ENCODE data around the gene SDCBP2.

Gene SDCBP2

DNA sequence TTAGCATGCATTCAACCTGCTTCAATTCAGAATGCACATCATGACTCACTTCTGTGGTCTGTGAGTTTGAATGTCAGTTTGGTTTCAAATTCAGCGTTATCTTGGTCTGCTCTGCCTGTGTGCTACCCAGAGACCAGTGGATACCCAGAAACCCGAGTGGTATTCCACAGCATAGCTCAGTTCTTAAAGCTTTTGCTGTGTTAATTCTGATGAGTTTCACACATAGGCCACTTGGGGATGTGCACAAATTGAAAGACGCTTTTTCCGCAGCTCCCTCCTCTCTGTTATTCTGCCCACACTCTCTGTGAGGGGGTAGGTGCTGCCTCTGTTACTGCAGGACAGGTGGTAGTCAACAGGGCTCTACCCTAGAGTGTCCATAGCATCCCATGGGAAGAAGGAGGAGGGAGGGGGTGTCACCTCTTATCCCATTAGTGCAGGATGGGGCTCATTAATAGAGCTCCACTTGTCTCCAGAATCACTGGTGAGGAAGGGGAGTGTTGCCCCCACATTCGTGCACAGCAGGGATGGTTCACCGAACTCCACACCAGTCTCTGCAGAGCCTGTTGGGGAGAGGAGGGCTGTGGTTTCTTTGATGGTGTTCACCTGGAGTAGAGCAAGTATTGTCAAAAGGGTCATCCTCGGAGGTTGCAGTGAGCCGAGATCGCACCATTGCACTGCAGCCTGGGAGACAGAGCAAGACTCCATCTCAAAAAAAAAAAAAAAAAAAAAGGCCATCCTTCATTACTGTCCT is 29.2 kb upstream of the SDCBP2 start:
- no peak for TF ChIP-seq ZFP3 (CRISPR knock-in tag; IDR thresholded peaks at IDR 0.05)
- TF ChIP-seq, protein P1, sequence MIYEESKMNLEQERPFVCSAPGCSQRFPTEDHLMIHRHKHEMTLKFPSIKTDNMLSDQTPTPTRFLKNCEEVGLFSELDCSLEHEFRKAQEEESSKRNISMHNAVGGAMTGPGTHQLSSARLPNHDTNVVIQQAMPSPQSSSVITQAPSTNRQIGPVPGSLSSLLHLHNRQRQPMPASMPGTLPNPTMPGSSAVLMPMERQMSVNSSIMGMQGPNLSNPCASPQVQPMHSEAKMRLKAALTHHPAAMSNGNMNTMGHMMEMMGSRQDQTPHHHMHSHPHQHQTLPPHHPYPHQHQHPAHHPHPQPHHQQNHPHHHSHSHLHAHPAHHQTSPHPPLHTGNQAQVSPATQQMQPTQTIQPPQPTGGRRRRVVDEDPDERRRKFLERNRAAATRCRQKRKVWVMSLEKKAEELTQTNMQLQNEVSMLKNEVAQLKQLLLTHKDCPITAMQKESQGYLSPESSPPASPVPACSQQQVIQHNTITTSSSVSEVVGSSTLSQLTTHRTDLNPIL (CRISPR knock-in tag; IDR thresholded peaks at IDR 0.05; ENCODE audit: low read depth), result no peak
- TF ChIP-seq GLIS3 (CRISPR knock-in tag; IDR thresholded peaks at IDR 0.05), result no peak
- peak; percentile 65; the same call in 2 of the 3 replicates for ATAC-seq

DNA sequence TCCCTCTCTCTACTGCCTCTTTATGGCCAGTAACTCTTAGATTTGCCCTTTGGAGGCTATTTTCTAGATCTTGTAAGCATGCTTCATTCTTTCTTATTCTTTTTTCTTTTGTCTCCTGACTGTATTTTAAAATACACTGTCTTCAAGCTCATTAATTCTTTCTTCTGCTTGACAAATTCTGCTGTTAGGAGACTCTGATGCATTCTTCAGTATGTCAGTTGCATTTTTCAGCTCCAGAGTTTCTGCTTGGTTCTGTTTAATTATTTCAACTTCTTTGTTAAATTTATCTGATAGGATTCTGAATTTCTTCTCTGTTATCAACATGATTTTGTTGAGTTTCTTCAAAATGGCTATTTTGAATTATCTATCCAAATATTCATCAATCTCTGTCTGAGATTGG is 25.0 kb upstream of the SDCBP2 start:
- TF ChIP-seq PPARA (CRISPR knock-in tag; IDR thresholded peaks at IDR 0.05; ENCODE audit: borderline replicate concordance) (no peak), ZNF8 (CRISPR knock-in tag; IDR thresholded peaks at IDR 0.05) (no peak), ESRRG (CRISPR knock-in tag; IDR thresholded peaks at IDR 0.05) (no peak), PATZ1 (CRISPR knock-in tag; IDR thresholded peaks at IDR 0.05; ENCODE audit: borderline replicate concordance) (no peak)

DNA sequence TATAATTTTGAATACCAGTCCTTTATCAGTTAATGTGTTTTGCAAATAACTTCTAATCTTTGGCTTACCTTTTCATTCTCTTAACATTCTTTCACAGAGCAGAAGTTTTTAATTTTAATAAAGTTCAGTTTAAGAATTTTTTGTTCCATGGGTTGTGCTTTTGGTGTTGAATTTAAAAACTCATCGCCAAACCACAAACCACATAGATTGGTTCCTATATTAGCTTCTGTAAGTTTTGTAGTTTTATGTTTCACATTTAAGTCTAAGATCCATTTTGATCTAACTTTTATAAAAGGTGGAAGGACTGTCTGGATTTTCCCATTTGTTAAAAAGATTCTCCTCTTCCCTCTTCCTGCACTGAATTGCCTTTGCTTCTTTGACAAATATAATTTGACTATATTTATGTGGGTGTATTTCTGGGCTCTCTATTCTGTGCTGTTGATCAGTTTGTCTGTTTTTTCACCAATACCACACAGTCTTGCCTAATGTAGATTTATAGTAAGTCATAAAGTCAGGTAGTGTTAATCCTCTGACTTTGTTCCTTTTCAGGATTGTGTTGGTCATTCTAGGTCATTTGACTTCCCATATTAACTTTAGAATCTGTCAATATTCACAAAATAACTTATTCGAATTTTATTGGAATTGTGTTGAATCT is 17.5 kb upstream of the SDCBP2 start:
- no peak for ATAC-seq

More for the DNA sequence above, 25.0 kb upstream of the SDCBP2 start:
- ATAC-seq, result no peak

DNA sequence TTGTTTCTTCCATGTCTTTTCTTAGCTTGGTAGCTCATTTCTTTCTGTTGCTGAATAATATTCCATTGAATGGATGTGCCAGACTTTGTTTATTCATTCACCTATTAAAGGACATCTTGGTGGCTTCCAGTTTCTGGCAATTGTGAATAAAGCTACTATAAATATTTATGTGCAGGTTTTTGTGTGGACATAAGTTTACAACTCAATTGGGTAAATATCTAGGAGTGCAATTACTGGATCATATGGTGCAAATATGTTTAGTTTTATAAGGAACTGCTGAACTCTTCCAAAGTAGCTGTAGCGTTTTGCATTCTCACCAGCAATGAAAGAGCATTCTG is 16.8 kb upstream of the SDCBP2 start:
- ATAC-seq, result no peak
- TF ChIP-seq ZNF70 (CRISPR knock-in tag; IDR thresholded peaks at IDR 0.05) (no peak), TOX (CRISPR knock-in tag; IDR thresholded peaks at IDR 0.05; ENCODE audit: borderline replicate concordance) (no peak), POU6F1 (CRISPR knock-in tag; IDR thresholded peaks at IDR 0.05; ENCODE audit: borderline replicate concordance, low read depth) (no peak), ZC3H10 (CRISPR knock-in tag; IDR thresholded peaks at IDR 0.05) (no peak), ARNTL (CRISPR knock-in tag; IDR thresholded peaks at IDR 0.05; ENCODE audit: borderline replicate concordance, low read depth) (no peak), BACH2 (CRISPR knock-in tag; IDR thresholded peaks at IDR 0.05; ENCODE audit: borderline replicate concordance) (no peak), ZFP3 (CRISPR knock-in tag; IDR thresholded peaks at IDR 0.05) (no peak), CSDC2 (CRISPR knock-in tag; IDR thresholded peaks at IDR 0.05) (no peak), TCF4 (CRISPR knock-in tag; IDR thresholded peaks at IDR 0.05; ENCODE audit: borderline replicate concordance) (no peak)

More for the DNA sequence above, 17.5 kb upstream of the SDCBP2 start:
- TF ChIP-seq ARNTL (CRISPR knock-in tag; IDR thresholded peaks at IDR 0.05; ENCODE audit: borderline replicate concordance, low read depth) (no peak), GLIS3 (CRISPR knock-in tag; IDR thresholded peaks at IDR 0.05) (no peak), ISL1 (CRISPR knock-in tag; IDR thresholded peaks at IDR 0.05) (no peak), CSDC2 (CRISPR knock-in tag; IDR thresholded peaks at IDR 0.05) (no peak), CSRNP3 (CRISPR knock-in tag; IDR thresholded peaks at IDR 0.05) (no peak), SNAI2 (CRISPR knock-in tag; IDR thresholded peaks at IDR 0.05) (no peak), PPARA (CRISPR knock-in tag; IDR thresholded peaks at IDR 0.05; ENCODE audit: borderline replicate concordance) (no peak), BACH2 (CRISPR knock-in tag; IDR thresholded peaks at IDR 0.05; ENCODE audit: borderline replicate concordance) (no peak), POU6F1 (CRISPR knock-in tag; IDR thresholded peaks at IDR 0.05; ENCODE audit: borderline replicate concordance, low read depth) (no peak), ZNF8 (CRISPR knock-in tag; IDR thresholded peaks at IDR 0.05) (no peak)
- TF ChIP-seq, protein P1 (CRISPR knock-in tag; IDR thresholded peaks at IDR 0.05; ENCODE audit: low read depth), result no peak
